Mesendoderm (in vitro differentiated cells): Measurements from ENCODE around the gene OR56A1.
A peak's percentile ranks its signal among the peaks of the same experiment; 100 is the strongest.

Experiments used
- DNase-seq: peaks from one replicate; pipeline ENCODE4 v3.0.0; 2013
- H2AK5ac ChIP-seq: 2 replicates; pipeline ENCODE4 v1.6.1; 2013; ENCODE audit warnings: low read length, inconsistent platforms
- H2BK120ac ChIP-seq: 2 replicates; pipeline ENCODE4 v1.6.1; 2013; ENCODE audit warnings: low read depth, mild to moderate bottlenecking, low read length, moderate library complexity, mixed read lengths
- H2BK15ac ChIP-seq: replicated peaks from 2 replicates; pipeline ENCODE4 v1.6.1; 2013; ENCODE audit warnings: low read depth, mild to moderate bottlenecking, moderate library complexity
- H2BK5ac ChIP-seq: 2 replicates; pipeline ENCODE4 v1.6.1; 2013; ENCODE audit warnings: low read length, inconsistent platforms
- H3K18ac ChIP-seq: 2 replicates; pipeline ENCODE4 v1.6.1; 2013; ENCODE audit warnings: mild to moderate bottlenecking, low read length, mixed read lengths
- H3K23ac ChIP-seq: one replicate; pipeline ENCODE4 v1.6.1; 2013; ENCODE audit warnings: low read length
- H3K27ac ChIP-seq: 2 replicates; pipeline ENCODE4 v1.5.1; 2013; ENCODE audit warnings: low read depth, mild to moderate bottlenecking, inconsistent platforms, low read length, moderate library complexity
- H3K27me3 ChIP-seq: 2 replicates; pipeline ENCODE4 v1.6.1; 2013; ENCODE audit warnings: low read length, control low read depth, mild to moderate bottlenecking, inconsistent platforms; ENCODE audit not compliant: insufficient read depth, poor library complexity
- H3K36me3 ChIP-seq: 2 replicates; pipeline ENCODE4 v1.6.1; 2013; ENCODE audit warnings: low read length, inconsistent platforms; ENCODE audit not compliant: control insufficient read depth, insufficient read depth
- H3K4ac ChIP-seq: one replicate; pipeline ENCODE4 v1.6.1; 2013; ENCODE audit warnings: low read depth, mild to moderate bottlenecking, low read length, moderate library complexity
- H3K4me1 ChIP-seq: 2 replicates; pipeline ENCODE4 v1.6.1; 2013; ENCODE audit warnings: low read depth, low read length, inconsistent platforms; ENCODE audit not compliant: control insufficient read depth
- H3K4me2 ChIP-seq: 2 replicates; pipeline ENCODE4 v1.6.1; 2013; ENCODE audit warnings: low read length
- H3K4me3 ChIP-seq: 2 replicates; pipeline ENCODE4 v1.5.1; 2013; ENCODE audit warnings: mild to moderate bottlenecking, low read length
- H3K56ac ChIP-seq: one replicate; pipeline ENCODE4 v1.6.1; 2013; ENCODE audit warnings: low read length
- H3K79me1 ChIP-seq: 2 replicates; pipeline ENCODE4 v1.6.1; 2013; ENCODE audit warnings: low read length, inconsistent platforms
- H3K79me2 ChIP-seq: 2 replicates; pipeline ENCODE4 v1.6.1; 2013; ENCODE audit warnings: mild to moderate bottlenecking, low read length; ENCODE audit not compliant: control insufficient read depth, insufficient read depth
- H3K9ac ChIP-seq: 2 replicates; pipeline ENCODE4 v1.6.1; 2013; ENCODE audit warnings: low read length, inconsistent platforms
- H4K5ac ChIP-seq: one replicate; pipeline ENCODE4 v1.6.1; 2013; ENCODE audit warnings: low read length
- H4K8ac ChIP-seq: one replicate; pipeline ENCODE4 v1.6.1; 2013; ENCODE audit warnings: low read depth, mild to moderate bottlenecking, control low read depth, low read length, moderate library complexity
- WGBS: extraction: QIAGEN DNeasy Blood & Tissue Kit; methylation state at CpG from one replicate; pipeline ENCODE4 v1.1.7; 2013; ENCODE audit warnings: low lambda C conversion rate, missing lambda C conversion rate; ENCODE audit not compliant: insufficient coverage; ENCODE audit errors: extremely low coverage; 5-methylcytosine and 5-hydroxymethylcytosine counted together

OR56A1 gene

DNA sequence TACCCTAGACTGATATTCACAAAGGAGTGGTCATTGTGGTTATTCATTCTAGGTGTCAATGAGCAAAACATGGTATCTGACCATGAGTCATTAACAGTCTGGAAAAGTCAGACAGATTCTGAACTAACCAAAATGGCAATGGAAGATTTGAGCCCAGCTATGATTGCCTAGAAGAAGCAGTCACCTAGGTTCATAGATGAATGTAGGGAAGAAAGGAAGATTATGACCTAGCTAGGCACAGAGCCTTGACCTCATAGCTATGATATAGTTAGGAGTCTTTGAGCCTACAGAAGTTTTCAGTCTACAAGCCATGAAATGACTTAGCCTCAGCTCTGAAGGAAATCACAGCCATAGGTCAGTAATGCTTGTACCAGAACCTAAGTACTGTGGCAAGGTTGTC is 24.2 kb downstream of the OR56A1 start:
- Histone ChIP-seq H4K8ac (no peak overlapping the region), H3K56ac (no peak overlapping the region), H3K79me1 (no peaks in the 10 kb centered on the region), H2AK5ac (no peak overlapping the region), H3K9ac (no peak overlapping the region), H2BK5ac (no peak overlapping the region), H2BK120ac (no peak overlapping the region), H3K4me1 (no peaks in the 10 kb centered on the region), H3K4me2 (no peak overlapping the region), H3K4ac (no peak overlapping the region), H3K36me3 (no peaks in the 10 kb centered on the region), H3K23ac (no peak overlapping the region), H3K4me3 (no peak overlapping the region), H4K5ac (no peak overlapping the region), H2BK15ac (no peak overlapping the region), H3K79me2 (no peaks in the 10 kb centered on the region), H3K27me3 (no peaks in the 10 kb centered on the region), H3K18ac (no peak overlapping the region), H3K27ac (no peak overlapping the region)
- DNase-seq = no peak

DNA sequence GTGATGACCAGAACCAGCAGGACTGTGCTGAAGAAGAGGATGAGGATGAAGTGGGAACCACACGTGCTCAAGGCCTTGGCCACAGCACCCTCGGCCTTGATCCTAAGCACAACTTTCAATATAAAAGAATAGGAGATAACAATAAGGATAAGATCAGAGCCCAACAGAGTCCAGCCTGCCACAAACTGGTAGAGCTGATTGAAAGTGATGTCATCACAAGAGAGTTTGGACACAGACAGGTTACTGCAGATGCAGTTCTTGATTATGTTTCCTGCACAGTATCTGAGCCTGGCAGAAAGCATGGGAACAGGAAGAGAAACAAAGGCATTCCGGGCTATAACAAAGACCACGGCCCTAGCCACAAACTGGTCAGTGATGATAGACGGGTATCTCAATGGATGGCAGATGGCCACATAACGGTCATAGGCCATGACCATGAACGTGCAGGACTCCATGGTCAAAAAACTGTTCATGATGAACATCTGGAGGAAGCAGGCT is 28.3 kb downstream of the OR56A1 start:
- H3K27me3 ChIP-seq = no peaks in the 10 kb centered on the region
- H4K5ac ChIP-seq = no peak overlapping the region
- H3K23ac ChIP-seq = no peak overlapping the region
- no peak for DNase-seq
- H2BK15ac ChIP-seq = no peak overlapping the region
- H4K8ac ChIP-seq = no peak overlapping the region
- no peak overlapping the region for H3K4me3 ChIP-seq
- H3K56ac ChIP-seq = no peak overlapping the region
- no peak overlapping the region for H3K4ac ChIP-seq
- H3K4me1 ChIP-seq = no peaks in the 10 kb centered on the region
- H3K18ac ChIP-seq = no peak overlapping the region
- H3K36me3 ChIP-seq = no peaks in the 10 kb centered on the region
- WGBS = no CpG with 5 or more reads among the region's 7 CpGs
- H2BK120ac ChIP-seq = no peak overlapping the region
- no peak overlapping the region for H3K27ac ChIP-seq
- H3K79me2 ChIP-seq = no peaks in the 10 kb centered on the region
- H3K79me1 ChIP-seq = no peaks in the 10 kb centered on the region
- H3K4me2 ChIP-seq = no peak overlapping the region
- no peak overlapping the region for H2AK5ac ChIP-seq
- no peak overlapping the region for H3K9ac ChIP-seq
- H2BK5ac ChIP-seq = no peak overlapping the region

DNA sequence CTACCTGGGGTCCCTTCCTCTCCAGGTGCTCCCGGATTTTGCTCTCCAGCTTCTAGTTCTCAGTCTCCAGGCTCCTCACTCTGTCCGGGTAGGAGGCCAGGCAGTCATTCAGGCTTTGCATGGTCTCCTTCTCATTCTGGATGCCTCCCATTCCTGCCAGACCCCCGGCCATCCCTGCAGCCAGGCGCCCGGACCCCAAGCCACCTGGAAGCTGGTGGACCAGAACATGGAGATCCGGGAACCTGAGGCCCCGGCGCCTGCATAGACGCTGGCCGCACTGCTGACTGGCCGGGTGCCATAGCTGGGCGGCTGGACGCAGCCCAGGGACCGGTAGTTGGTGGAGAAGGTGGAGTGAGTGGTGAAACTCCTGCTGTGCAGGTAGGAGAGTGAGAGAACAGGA is 35.8 kb downstream of the OR56A1 start:
- H3K79me2 ChIP-seq = no peaks in the 10 kb centered on the region
- H2BK5ac ChIP-seq = no peak overlapping the region

GRCh38 chr11:5992604-5993251 is 37.8 kb downstream of the OR56A1 start:
- Histone ChIP-seq H2BK5ac (no peak overlapping the region), H3K4me1 (no peaks in the 10 kb centered on the region), H3K23ac (no peak overlapping the region), H3K27ac (no peak overlapping the region), H3K18ac (no peak overlapping the region), H3K27me3 (no peaks in the 10 kb centered on the region), H4K8ac (no peak overlapping the region), H3K9ac (no peak overlapping the region), H3K4me2 (no peak overlapping the region), H3K79me1 (no peaks in the 10 kb centered on the region), H2AK5ac (no peak overlapping the region), H3K36me3 (no peaks in the 10 kb centered on the region), H2BK120ac (no peak overlapping the region), H3K4ac (no peak overlapping the region), H3K79me2 (no peaks in the 10 kb centered on the region), H2BK15ac (no peak overlapping the region), H4K5ac (no peak overlapping the region), H3K4me3 (no peak overlapping the region), H3K56ac (no peak overlapping the region)
- WGBS = no CpG with 5 or more reads among the region's 3 CpGs
- peak; percentile 65 for DNase-seq

More for the DNA sequence above, 35.8 kb downstream of the OR56A1 start:
- H3K79me1 ChIP-seq = no peaks in the 10 kb centered on the region
- H3K4me1 ChIP-seq = no peaks in the 10 kb centered on the region
- no peak overlapping the region for H3K4me2 ChIP-seq
- H3K27ac ChIP-seq = no peak overlapping the region
- no peak overlapping the region for H3K18ac ChIP-seq
- no peak overlapping the region for H4K8ac ChIP-seq
- no peak overlapping the region for H3K9ac ChIP-seq
- H2BK120ac ChIP-seq = no peak overlapping the region
- no peak overlapping the region for H3K23ac ChIP-seq
- no peaks in the 10 kb centered on the region for H3K27me3 ChIP-seq
- no peak overlapping the region for H2BK15ac ChIP-seq
- no CpG with 5 or more reads among the region's 14 CpGs for WGBS
- no peaks in the 10 kb centered on the region for H3K36me3 ChIP-seq
- no peak overlapping the region for H3K4me3 ChIP-seq
- no peak overlapping the region for H4K5ac ChIP-seq
- H3K56ac ChIP-seq = no peak overlapping the region
- DNase-seq = no peak
- H2AK5ac ChIP-seq = no peak overlapping the region
- no peak overlapping the region for H3K4ac ChIP-seq

GRCh38 chr11:5992150-5992549 is 38.4 kb downstream of the OR56A1 start:
- no peak overlapping the region for H3K9ac ChIP-seq
- H3K4me3 ChIP-seq = no peak overlapping the region
- no peak overlapping the region for H3K18ac ChIP-seq
- H3K27ac ChIP-seq = no peak overlapping the region
- H3K36me3 ChIP-seq = no peaks in the 10 kb centered on the region
- H3K79me1 ChIP-seq = no peaks in the 10 kb centered on the region
- H3K27me3 ChIP-seq = no peaks in the 10 kb centered on the region
- H3K23ac ChIP-seq = no peak overlapping the region
- H2BK120ac ChIP-seq = no peak overlapping the region
- no peak overlapping the region for H4K8ac ChIP-seq
- no peak overlapping the region for H2BK5ac ChIP-seq
- H3K4me1 ChIP-seq = no peaks in the 10 kb centered on the region
- no peak overlapping the region for H4K5ac ChIP-seq
- H2BK15ac ChIP-seq = no peak overlapping the region
- H2AK5ac ChIP-seq = no peak overlapping the region
- H3K4me2 ChIP-seq = no peak overlapping the region
- no peak overlapping the region for H3K56ac ChIP-seq
- WGBS = no CpG with 5 or more reads among the region's 3 CpGs
- H3K4ac ChIP-seq = no peak overlapping the region
- DNase-seq = no peak
- H3K79me2 ChIP-seq = no peaks in the 10 kb centered on the region

- H2BK15ac ChIP-seq = no peak overlapping the region
- whole genome bisulfite sequencing = no CpG with 5 or more reads among the region's 4 CpGs
Measured at GRCh38 chr11:5989203-5989602, 41.4 kb downstream of the OR56A1 start.

More at GRCh38 chr11:5989203-5989602, 41.4 kb downstream of the OR56A1 start:
- H2AK5ac ChIP-seq = no peak overlapping the region
- H3K36me3 ChIP-seq = no peaks in the 10 kb centered on the region
- no peak overlapping the region for H3K4me2 ChIP-seq
- H3K4me1 ChIP-seq = no peaks in the 10 kb centered on the region
- H2BK120ac ChIP-seq = no peak overlapping the region
- no peak overlapping the region for H3K4me3 ChIP-seq
- H3K23ac ChIP-seq = no peak overlapping the region
- no peaks in the 10 kb centered on the region for H3K79me2 ChIP-seq
- H3K18ac ChIP-seq = no peak overlapping the region
- no peak overlapping the region for H3K4ac ChIP-seq
- H4K8ac ChIP-seq = no peak overlapping the region
- H3K56ac ChIP-seq = no peak overlapping the region
- no peak overlapping the region for H4K5ac ChIP-seq
- no peaks in the 10 kb centered on the region for H3K79me1 ChIP-seq
- H3K27me3 ChIP-seq = no peaks in the 10 kb centered on the region
- DNase-seq = no peak
- H2BK5ac ChIP-seq = no peak overlapping the region
- no peak overlapping the region for H3K27ac ChIP-seq
- no peak overlapping the region for H3K9ac ChIP-seq
